ENCODE measurements around the gene BGN. TPM values are rescaled to one million over a fixed set of nuclear protein-coding genes. Genes with fewer than 3 reads are reported as not detected.

BGN gene
- total RNA-seq, 1 experiment from 2014 or later: 0.33 TPM

- TF ChIP-seq EZH2 (IDR thresholded peaks at IDR 0.05; ENCODE audit: low read depth) (no peak), CTCF (conservative IDR thresholded peaks at IDR 0.05) (no peak)
- Histone ChIP-seq H4K20me1 (ENCODE audit: insufficient read depth) (no peaks in the 10 kb centered on the region), H3K27me3 (ENCODE audit: insufficient read depth, low read depth) (no peaks in the 10 kb centered on the region; the same call in 1 of the 2 replicates), H3K79me2 (ENCODE audit: low read depth) (no peaks in the 10 kb centered on the region), H3F3A (ENCODE audit: insufficient read depth, low read depth) (no peaks in the 10 kb centered on the region), H3K9me2 (ENCODE audit: insufficient read depth) (no peaks in the 10 kb centered on the region), H3K27ac (no peak overlapping the region), H3K4me2 (no peak overlapping the region), H3K36me3 (ENCODE audit: low read depth) (no peaks in the 10 kb centered on the region), H3K4me1 (replicated peaks; ENCODE audit: insufficient read depth) (no peaks in the 10 kb centered on the region), H2AFZ (no peak overlapping the region), H3K9me3 (ENCODE audit: insufficient read depth, low read depth) (no peaks in the 10 kb centered on the region), H3K4me3 (no peak overlapping the region)
- no peak for DNase-seq
- BruUV-seq (replicated peaks): no TSS peak
- CTCF ChIA-PET: no interaction called here
- POLR2A ChIA-PET (ENCODE audit: unreplicated experiment): no interaction called here
- intact Hi-C loops (cut with micrococcal nuclease; ENCODE audit: unreplicated experiment): no loop called here
Observed at GRCh38 chrX:153485396-153486080, 9.2 kb upstream of the BGN start.

- DNase-seq: no peak
- Histone ChIP-seq H3K27ac (no peak overlapping the region), H3K4me3 (no peak overlapping the region), H3K79me2 (ENCODE audit: low read depth) (no peaks in the 10 kb centered on the region), H4K20me1 (ENCODE audit: insufficient read depth) (no peaks in the 10 kb centered on the region), H2AFZ (no peak overlapping the region), H3K9me2 (ENCODE audit: insufficient read depth) (no peaks in the 10 kb centered on the region), H3K9me3 (ENCODE audit: insufficient read depth, low read depth) (no peaks in the 10 kb centered on the region), H3K4me1 (replicated peaks; ENCODE audit: insufficient read depth) (no peaks in the 10 kb centered on the region), H3K4me2 (no peak overlapping the region), H3F3A (ENCODE audit: insufficient read depth, low read depth) (no peaks in the 10 kb centered on the region), H3K27me3 (ENCODE audit: insufficient read depth, low read depth) (no peaks in the 10 kb centered on the region; the same call in 1 of the 2 replicates), H3K36me3 (ENCODE audit: low read depth) (no peaks in the 10 kb centered on the region)
- intact Hi-C loops (cut with micrococcal nuclease; ENCODE audit: unreplicated experiment): no loop called here
- CTCF ChIA-PET: no interaction called here
- POLR2A ChIA-PET (ENCODE audit: unreplicated experiment): no interaction called here
- TF ChIP-seq EZH2 (IDR thresholded peaks at IDR 0.05; ENCODE audit: low read depth): no peak
- no peak for TF ChIP-seq CTCF (conservative IDR thresholded peaks at IDR 0.05)
- no TSS peak for BruUV-seq (replicated peaks)
Observed at GRCh38 chrX:153486171-153486570, 8.6 kb upstream of the BGN start.

DNA sequence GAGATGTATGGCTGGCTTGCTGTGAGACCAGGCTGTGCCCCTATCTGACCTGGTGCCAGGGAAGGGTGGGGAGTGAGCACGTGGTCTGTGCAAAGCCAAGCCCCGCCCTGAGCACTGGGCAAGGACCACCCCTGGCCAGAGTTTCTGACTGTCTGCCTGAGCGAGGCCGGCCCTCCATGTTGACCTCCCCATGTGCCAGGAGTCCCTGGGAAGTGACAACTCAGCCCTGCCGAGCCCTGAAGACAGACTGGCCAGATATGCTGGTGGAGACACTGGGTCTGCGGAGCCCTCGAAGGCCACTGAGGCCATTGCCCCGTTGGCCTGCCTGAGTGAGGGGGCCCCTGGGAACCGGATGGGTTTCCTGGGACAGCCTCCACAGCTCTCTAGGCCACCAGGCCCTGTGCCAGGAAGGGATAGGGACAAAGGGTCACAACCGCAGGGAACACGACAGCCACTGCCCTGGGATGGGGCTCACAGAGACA lies 7.1 kb upstream of the BGN start:
- H3K79me2 ChIP-seq (ENCODE audit: low read depth): no peaks in the 10 kb centered on the region
- no peak for DNase-seq
- ChIA-PET POLR2A (ENCODE audit: unreplicated experiment) (no interaction called here), CTCF (no interaction called here)
- intact Hi-C loops (cut with micrococcal nuclease; ENCODE audit: unreplicated experiment): no loop called here
- no peaks in the 10 kb centered on the region for H3K9me3 ChIP-seq (ENCODE audit: insufficient read depth, low read depth)
- no peaks in the 10 kb centered on the region for H4K20me1 ChIP-seq (ENCODE audit: insufficient read depth)
- TF ChIP-seq EZH2 (IDR thresholded peaks at IDR 0.05; ENCODE audit: low read depth): no peak
- TF ChIP-seq CTCF (conservative IDR thresholded peaks at IDR 0.05): no peak
- no peaks in the 10 kb centered on the region for H3K9me2 ChIP-seq (ENCODE audit: insufficient read depth)
- H3K27me3 ChIP-seq (ENCODE audit: insufficient read depth, low read depth): no peaks in the 10 kb centered on the region; the same call in 1 of the 2 replicates
- H3F3A ChIP-seq (ENCODE audit: insufficient read depth, low read depth): no peaks in the 10 kb centered on the region
- no peak overlapping the region for H2AFZ ChIP-seq
- no peak overlapping the region for H3K4me2 ChIP-seq
- no peak overlapping the region for H3K4me3 ChIP-seq
- no peaks in the 10 kb centered on the region for H3K4me1 ChIP-seq (replicated peaks; ENCODE audit: insufficient read depth)
- no TSS peak for BruUV-seq (replicated peaks)
- no peaks in the 10 kb centered on the region for H3K36me3 ChIP-seq (ENCODE audit: low read depth)
- no peak overlapping the region for H3K27ac ChIP-seq
